GM19351 (cell line): Measurements from ENCODE around the gene BEGAIN.

ENCODE experiments used
- ATAC-seq: cut with Tn5 transposase; IDR thresholded peaks from one replicate; pipeline ENCODE4 v1.9.1; 2021; ENCODE audit warnings: mild to moderate bottlenecking, moderate library complexity; ENCODE audit not compliant: unreplicated experiment

Gene BEGAIN

DNA sequence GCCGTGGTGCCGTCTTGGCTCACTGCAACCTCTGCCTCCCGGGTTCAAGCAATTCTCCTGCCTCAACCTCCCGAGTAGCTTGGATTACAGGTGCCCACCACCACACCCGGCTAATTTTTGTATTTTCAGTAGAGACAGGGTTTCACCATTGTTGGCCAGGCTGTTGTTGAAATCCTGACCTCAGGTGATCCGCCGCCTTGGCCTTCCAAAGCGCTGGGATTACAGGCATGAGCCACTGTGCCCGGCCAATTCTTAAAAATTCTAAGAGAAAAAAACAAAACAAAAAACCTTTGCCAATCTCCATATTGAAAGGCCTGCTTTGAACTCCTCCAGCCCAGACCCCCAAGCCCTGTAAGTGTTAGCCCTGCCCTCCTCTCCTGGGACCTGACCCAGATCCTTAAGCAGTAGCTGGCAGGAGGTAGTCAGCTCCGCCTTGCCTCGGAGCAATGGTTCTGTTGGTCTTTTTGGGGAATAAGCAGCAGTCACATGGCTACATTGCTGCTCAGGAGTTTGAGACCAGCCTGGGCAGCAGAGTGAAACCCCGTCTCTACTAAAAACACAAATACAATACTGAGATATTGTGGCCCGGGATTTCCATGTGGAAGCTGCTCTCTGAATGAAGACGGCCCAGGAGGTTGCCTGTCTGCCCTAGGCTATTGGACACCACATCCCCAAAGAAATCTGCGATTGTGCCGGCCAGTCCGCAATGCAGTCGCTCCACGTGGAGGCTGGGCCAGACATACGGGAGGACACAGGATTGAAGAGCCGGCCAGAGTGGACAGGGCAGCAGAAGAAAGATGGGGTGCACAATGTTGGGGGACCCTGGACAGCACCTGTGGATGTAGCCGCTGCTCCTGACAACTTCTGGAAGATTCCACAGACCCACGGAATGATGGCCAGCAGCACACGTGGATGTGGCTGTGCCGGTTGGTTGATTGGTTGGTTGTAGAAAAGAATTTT lies 28.8 kb upstream of the BEGAIN start:
- ATAC-seq: no peak

DNA sequence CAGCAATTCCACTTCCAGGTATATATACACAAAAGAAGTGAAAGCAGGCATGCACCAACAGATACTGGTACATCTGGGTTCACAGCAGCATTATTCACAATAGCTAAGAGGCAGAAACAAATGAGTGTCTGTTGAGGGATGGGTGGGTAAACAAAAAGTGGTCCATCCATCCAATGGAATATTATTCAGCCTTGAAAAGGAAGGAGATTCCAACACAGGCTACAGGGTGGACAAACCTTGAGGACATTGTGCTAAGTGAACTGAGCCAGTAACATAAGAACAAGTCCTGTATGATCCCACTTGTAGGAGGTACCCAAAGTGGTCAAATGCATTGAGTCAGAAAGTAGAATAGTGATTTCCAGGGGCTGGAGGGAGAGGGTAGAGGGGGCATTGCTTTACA lies 27.6 kb upstream of the BEGAIN start:
- no peak for ATAC-seq

GRCh38 chr14:100612986-100613385 lies 25.8 kb upstream of the BEGAIN start:
- no peak for ATAC-seq

DNA sequence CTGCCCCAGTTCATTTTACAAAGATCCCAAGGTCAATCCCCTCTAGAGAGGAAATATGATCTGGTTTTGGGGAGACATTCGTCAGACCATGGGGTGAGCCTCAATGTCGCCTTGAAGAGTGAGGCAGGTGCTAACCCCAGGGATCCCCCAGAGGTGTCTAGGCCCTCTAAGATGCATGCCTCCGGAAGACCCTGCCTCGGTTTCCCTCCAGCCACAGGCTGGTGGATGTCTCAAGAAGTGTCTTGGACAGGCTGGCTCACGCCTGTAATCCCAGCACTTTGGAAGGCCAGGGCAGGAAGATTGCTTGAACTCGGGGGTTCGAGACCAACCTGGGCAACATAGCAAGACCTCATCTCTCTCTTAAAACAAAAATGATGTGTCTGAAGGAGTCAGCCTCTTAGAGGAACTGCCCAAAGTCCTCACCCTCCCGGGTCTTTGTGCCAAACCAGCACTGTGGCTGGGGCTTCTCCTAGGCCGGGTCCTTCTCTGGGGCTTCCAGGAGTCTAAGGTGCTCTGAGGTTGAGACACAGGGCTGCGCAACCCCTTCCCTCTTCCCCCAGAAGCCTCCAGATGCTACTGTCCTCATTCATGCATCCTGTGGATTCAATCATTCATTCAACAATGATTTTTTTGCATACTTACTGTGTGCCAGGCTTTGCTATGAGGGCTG lies 24.7 kb upstream of the BEGAIN start:
- ATAC-seq: no peak

DNA sequence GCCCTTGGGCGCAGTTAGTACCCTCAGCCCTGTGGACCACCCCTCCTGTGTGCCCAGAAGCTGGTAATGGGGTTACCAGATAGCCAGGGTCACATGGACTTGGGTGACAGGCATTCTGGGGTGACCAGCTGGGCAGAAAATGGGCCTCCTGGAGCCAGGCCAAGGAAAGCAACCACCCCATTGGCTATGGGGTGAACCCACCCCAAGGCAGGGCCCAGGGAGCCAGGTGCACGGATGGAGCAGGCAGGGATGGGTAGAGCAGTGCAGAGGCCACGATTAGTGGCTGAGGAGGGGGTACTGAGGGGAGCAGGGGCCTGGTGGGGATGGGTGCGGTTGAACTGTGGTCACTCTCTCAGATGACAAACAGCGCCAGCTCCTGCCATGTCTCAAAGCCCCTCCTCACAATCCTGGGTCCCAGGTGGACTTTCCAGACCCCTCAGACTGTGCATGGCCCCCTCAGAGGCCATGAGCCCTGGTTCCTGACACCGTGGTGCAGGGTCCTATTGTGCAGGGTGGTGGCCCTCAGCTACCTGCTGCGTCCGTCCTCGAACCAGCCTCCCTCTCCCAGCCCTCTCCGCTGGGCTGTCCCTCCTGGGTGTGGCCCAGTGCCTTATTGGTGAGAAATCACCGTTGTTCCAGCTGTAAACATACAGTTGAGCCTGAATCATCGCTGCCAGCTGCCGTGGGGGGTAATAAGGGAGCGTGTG lies 23.4 kb upstream of the BEGAIN start:
- ATAC-seq: no peak

- no peak for ATAC-seq
Observed at GRCh38 chr14:100609941-100610391, 22.7 kb upstream of the BEGAIN start.

- no peak for ATAC-seq
Observed at GRCh38 chr14:100609331-100609870, 22.2 kb upstream of the BEGAIN start.

- ATAC-seq: no peak
Observed at GRCh38 chr14:100608586-100609330, 21.5 kb upstream of the BEGAIN start.

- no peak for ATAC-seq
Observed at GRCh38 chr14:100608064-100608463, 20.8 kb upstream of the BEGAIN start.

- no peak for ATAC-seq
Observed at GRCh38 chr14:100607611-100607956, 20.4 kb upstream of the BEGAIN start.

GRCh38 chr14:100606687-100607610 lies 19.7 kb upstream of the BEGAIN start:
- ATAC-seq: no peak

DNA sequence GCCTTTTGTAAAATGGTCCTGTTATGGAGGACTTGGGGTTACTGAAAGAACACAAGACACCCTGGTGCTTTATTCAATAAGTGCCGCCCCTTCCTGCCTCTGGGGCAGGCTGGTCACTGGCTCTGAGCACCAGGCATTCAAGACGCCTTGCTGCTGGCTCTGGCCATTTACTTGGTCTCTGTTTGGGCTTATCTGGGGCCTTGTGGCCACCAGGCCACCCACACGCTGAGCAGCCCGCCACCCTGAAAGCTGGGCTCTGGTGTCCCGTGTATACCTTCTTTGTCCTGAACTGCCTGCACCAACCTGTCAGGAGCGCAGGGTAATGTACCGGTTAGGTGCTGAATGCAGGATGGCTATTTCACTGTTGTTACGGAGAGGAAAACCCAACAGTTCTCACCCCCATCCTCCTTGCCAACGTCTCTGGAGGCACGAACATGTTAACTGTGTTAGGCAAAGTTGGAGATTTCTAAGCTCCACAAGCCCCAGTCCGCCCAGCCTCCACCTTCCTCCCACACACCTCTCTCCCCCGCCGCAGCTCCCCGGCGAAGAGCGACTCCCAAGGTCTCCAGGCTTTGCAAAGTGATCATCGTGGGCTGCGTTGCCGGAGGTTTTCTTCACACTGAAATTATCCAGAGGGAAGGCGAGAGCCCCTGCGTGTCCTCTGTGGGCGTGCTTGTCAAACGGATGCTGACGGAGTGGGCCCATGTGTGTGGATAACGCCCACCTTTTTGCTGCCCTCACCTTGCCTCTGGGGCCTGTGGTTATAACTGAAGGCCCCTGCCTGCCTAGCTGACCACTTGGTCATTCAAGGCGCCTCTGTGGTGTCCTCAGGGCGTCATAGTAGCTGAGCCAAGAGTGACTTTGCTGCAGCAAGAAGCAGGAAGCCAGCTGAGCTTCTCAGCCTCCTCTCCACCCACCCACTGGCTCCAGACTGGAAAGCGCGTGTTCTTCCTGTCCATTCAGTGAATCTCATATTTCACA lies 18.8 kb upstream of the BEGAIN start:
- no peak for ATAC-seq

DNA sequence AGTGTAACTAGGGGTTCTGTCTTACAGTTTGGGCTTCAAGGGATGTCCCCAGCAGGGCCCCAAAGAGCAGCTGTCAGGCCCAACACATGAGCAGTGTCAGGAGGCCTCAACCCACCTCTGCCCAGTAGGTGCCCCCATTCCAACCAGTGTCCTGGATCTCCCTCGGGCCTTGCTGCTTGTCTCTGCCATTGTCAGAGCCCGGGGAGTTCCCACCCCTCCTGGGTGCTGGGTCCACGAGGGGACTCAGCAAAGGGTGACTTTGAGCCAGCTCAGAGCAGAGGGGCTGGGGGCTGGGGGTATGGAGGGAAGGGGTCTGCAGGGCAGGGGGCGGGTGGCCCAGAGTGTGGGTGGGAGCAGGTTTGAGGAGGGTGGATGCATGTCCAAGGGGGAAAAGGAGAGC lies 18.0 kb upstream of the BEGAIN start:
- ATAC-seq: no peak

- ATAC-seq: no peak
Observed at GRCh38 chr14:100604709-100605108, 17.5 kb upstream of the BEGAIN start.

DNA sequence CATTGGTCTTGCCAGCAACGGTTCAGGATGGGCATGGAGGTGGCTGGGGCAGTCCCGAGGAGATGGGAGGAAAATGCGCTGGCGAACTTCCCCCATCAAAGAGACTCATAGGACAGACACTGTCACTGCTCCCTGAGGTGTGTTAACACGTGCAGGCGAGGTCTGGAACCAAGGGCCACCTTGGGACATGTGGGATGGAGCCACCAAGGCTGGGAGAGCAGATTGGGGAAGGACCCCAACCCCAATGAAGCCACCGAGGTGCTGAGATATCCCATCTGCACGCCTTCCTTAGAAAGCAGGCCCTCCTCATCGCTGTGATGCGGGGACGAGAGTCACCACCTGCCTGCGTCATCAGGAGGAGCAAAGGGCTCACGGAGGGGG lies 16.9 kb upstream of the BEGAIN start:
- ATAC-seq: no peak

GRCh38 chr14:100603341-100604120 lies 16.3 kb upstream of the BEGAIN start:
- no peak for ATAC-seq

DNA sequence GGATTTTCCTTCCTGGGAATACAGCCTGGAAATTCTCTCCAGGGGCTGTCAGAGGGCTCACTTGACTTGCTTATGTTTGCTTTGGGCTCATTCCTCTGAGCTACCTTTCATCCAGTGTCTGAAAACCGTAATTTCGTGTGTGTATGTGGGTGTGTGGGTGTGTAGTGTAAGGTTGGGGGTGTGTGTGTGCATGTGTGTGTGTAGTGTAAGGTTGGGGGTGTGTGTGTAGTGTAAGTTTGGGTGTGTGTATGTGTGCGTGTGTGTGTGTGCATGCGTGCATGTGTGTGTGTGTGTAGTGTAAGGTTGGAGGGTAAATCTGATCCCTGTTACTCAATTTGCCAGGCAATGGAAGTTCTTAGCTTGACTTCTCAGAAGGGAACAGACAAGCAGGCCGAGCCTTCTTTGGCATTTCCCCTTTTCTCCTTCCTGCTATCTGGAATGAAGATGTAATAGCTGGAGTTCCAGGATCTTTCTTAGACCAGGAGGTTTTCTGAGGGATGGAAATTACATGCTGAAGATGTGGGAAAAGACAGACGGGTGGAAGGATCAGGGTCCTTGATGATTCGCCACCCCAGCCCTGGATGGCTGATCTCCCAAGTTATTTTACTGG lies 15.5 kb upstream of the BEGAIN start:
- ATAC-seq: no peak
